Calu3 (cell line): ENCODE measurements around the gene NPHS1. TPM values are rescaled to one million over a fixed set of nuclear protein-coding genes. Genes with fewer than 3 reads are reported as not detected.

ENCODE experiments used
- BruUV-seq: library from RNA; stranded (reverse); fragments of 400-500 nt; replicated peaks from 2 replicates; lab custom pipeline; 2021; lab: Mats Ljungman, UMichigan
- CTCF ChIA-PET: fragments of 300-600 bp; sonication (Branson Sonifier 250); formaldehyde crosslinking; loops from one replicate; lab custom pipeline; 2022; ENCODE audit warnings: antibody characterized with exemption; lab: Charles Lee
- DNase-seq: peaks from one replicate; pipeline ENCODE4 v3.0.0; 2022
- H3K27ac Mint-ChIP-seq: one replicate; pipeline ENCODE4 v1.8.0; 2022; ENCODE audit warnings: mixed read lengths; ENCODE audit not compliant: unreplicated experiment
- H3K27me3 Mint-ChIP-seq: one replicate; pipeline ENCODE4 v1.8.0; 2022; ENCODE audit warnings: mixed read lengths; ENCODE audit not compliant: unreplicated experiment
- H3K36me3 Mint-ChIP-seq: one replicate; pipeline ENCODE4 v1.8.0; 2022; ENCODE audit warnings: mild to moderate bottlenecking, moderate library complexity, mixed read lengths; ENCODE audit not compliant: insufficient read depth, unreplicated experiment
- H3K4me1 Mint-ChIP-seq: one replicate; pipeline ENCODE4 v1.8.0; 2022; ENCODE audit warnings: mild to moderate bottlenecking, low read depth, mixed read lengths; ENCODE audit not compliant: unreplicated experiment
- H3K4me3 Mint-ChIP-seq: one replicate; pipeline ENCODE4 v1.8.0; 2022; ENCODE audit warnings: mild to moderate bottlenecking, low read depth, moderate library complexity, mixed read lengths; ENCODE audit not compliant: unreplicated experiment
- H3K9me3 Mint-ChIP-seq: one replicate; pipeline ENCODE4 v1.8.0; 2022; ENCODE audit warnings: low read depth, mixed read lengths; ENCODE audit not compliant: unreplicated experiment
- CTCF ChIP-seq: fragments of 200-600 bp; IDR thresholded peaks from one replicate; pipeline ENCODE4 v1.8.0; 2022; ENCODE audit warnings: antibody characterized with exemption; ENCODE audit not compliant: unreplicated experiment
- intact Hi-C: fragments of 100-400 bp; cut with micrococcal nuclease; formaldehyde crosslinking; loops from one replicate; pipeline ENCODE4 v1.10.0; 2022; ENCODE audit not compliant: unreplicated experiment
- total RNA-seq: library from RNA; stranded (reverse); gene quantifications from 2 replicates; pipeline ENCODE4 v1.2.3, GENCODE V29; 2022

The NPHS1 gene
- total RNA-seq, 1 experiment from 2014 or later = not detected

DNA sequence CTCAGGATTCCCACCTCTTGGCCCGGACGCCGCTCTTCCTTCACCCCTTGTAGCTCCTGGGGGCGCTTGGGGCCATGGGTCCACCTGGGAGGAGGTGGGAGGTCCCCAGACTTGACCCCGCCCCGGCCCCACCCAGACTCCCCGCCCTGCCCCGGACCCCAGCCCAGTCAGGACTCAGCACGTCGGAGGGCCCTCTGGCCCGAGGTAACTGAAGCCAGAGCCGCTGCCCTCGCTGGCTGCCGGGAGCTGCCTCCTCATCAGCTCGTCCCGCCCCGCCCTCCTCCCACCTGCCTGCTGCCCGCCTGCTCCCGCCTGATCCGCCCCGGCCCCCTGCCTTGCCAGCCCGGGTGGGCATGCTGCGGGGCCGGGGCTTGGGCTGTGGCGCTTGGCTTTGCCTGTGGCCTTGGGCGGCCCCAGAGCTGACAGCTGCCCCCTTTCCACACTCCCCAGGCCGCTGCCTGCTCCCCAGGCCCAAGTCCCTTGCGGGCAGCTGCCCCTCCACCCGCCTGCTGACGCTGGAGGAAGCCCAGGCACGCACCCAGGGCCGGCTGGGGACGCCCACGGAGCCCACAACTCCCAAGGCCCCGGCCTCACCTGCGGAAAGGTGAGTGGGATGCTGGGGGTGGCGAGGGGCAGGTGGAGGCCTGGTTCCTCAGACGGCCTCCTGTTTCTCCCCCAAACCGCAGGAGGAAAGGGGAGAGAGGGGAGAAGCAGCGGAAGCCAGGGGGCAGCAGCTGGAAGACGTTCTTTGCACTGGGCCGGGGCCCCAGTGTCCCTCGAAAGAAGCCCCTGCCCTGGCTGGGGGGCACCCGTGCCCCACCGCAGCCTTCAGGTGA is 67.6 kb downstream of the NPHS1 start:
- H3K9me3 Mint-ChIP-seq = no peaks in the 10 kb centered on the region
- peaks cover 8% of the 10 kb centered on the region for H3K4me1 Mint-ChIP-seq
- no peak overlapping the region for H3K4me3 Mint-ChIP-seq
- H3K27ac Mint-ChIP-seq = no peak overlapping the region
- BruUV-seq = no TSS peak
- no peak for DNase-seq
- CTCF ChIA-PET = interaction anchor here (0.6 kb wide), 1 partner anchor 786 kb away, joined by 3 read pairs; no protein-coding TSS in a partner anchor
- H3K36me3 Mint-ChIP-seq = no peaks in the 10 kb centered on the region
- intact Hi-C loops = no loop called here
- no peaks in the 10 kb centered on the region for H3K27me3 Mint-ChIP-seq
- no peak for TF ChIP-seq CTCF

- BruUV-seq = no TSS peak
- H3K36me3 Mint-ChIP-seq = no peaks in the 10 kb centered on the region
- H3K4me3 Mint-ChIP-seq = no peak overlapping the region
- no peak for DNase-seq
- no peaks in the 10 kb centered on the region for H3K9me3 Mint-ChIP-seq
- intact Hi-C loops = no loop called here
- TF ChIP-seq CTCF = no peak
- peaks cover 8% of the 10 kb centered on the region for H3K4me1 Mint-ChIP-seq
- CTCF ChIA-PET = interaction anchor here (0.6 kb wide), 1 partner anchor 787 kb away, joined by 3 read pairs; no protein-coding TSS in a partner anchor
- H3K27me3 Mint-ChIP-seq = no peaks in the 10 kb centered on the region
- no peak overlapping the region for H3K27ac Mint-ChIP-seq
Measured at GRCh38 chr19:35783469-35784434, 68.6 kb downstream of the NPHS1 start.

GRCh38 chr19:35782589-35782988 is 69.7 kb downstream of the NPHS1 start:
- H3K4me3 Mint-ChIP-seq = no peak overlapping the region
- H3K4me1 Mint-ChIP-seq = peaks cover 8% of the 10 kb centered on the region
- TF ChIP-seq CTCF = no peak
- H3K36me3 Mint-ChIP-seq = no peaks in the 10 kb centered on the region
- H3K9me3 Mint-ChIP-seq = no peaks in the 10 kb centered on the region
- intact Hi-C loops = no loop called here
- DNase-seq = no peak
- CTCF ChIA-PET = no interaction called here
- no peak overlapping the region for H3K27ac Mint-ChIP-seq
- no TSS peak for BruUV-seq
- H3K27me3 Mint-ChIP-seq = no peaks in the 10 kb centered on the region

GRCh38 chr19:35781650-35782049 is 70.7 kb downstream of the NPHS1 start:
- no TSS peak for BruUV-seq
- Mint-ChIP-seq H3K4me3 (no peak overlapping the region), H3K27ac (no peak overlapping the region), H3K27me3 (no peaks in the 10 kb centered on the region), H3K9me3 (no peaks in the 10 kb centered on the region), H3K36me3 (no peaks in the 10 kb centered on the region), H3K4me1 (peaks cover 8% of the 10 kb centered on the region)
- intact Hi-C loops = no loop called here
- TF ChIP-seq CTCF = no peak
- CTCF ChIA-PET = no interaction called here
- no peak for DNase-seq
